ENCODE measurements around the gene EBP.
A peak's percentile ranks its signal among the peaks of the same experiment; 100 is the strongest.
"Not testable (repeated sequence)": the region's sequence is repeated elsewhere in the genome, so short reads cannot be mapped to it uniquely, and the experiment has no call there.

Gene EBP

DNA sequence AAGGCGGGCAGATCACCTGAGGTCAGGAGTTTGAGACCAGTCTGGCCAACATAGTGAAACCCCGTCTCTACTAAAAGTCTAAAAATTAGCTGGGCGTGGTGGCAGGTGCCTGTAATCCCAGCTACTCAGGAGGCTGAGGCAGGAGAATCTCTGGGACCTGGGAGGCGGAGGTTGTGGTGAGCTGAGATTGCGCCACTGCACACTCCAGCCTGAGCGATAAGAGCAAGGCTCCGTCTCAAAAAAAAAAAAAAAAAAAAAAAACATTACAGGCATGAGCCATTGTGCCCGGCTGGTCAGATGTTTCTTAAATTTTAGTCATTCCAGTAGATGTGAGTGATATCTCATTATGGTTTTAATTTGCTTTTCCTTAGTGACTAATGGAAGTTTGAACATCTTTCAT lies 4.2 kb downstream of the EBP start:
- DNase-seq (ENCODE audit: low spot score) = not testable (repeated sequence)

DNA sequence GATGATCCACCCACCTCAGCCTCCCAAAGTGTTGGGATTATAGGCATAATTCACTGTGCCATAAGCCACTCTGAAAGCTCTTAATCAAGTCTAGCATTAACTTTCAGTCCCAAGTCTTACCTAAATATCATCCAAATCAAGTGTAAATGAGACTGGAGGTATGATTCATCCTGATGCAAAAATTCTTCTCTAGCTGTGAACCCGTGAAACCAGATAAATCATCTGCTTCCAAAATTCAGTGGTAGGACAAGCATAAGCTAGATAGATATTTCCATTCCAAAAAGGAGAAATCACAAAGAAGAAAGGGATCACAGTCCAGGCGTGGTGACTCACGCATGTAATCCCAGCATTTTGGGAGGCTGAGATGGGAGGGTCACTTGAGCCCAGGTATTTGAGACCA lies 9.1 kb downstream of the EBP start:
- DNase-seq (ENCODE audit: low spot score) = peak; percentile 6

DNA sequence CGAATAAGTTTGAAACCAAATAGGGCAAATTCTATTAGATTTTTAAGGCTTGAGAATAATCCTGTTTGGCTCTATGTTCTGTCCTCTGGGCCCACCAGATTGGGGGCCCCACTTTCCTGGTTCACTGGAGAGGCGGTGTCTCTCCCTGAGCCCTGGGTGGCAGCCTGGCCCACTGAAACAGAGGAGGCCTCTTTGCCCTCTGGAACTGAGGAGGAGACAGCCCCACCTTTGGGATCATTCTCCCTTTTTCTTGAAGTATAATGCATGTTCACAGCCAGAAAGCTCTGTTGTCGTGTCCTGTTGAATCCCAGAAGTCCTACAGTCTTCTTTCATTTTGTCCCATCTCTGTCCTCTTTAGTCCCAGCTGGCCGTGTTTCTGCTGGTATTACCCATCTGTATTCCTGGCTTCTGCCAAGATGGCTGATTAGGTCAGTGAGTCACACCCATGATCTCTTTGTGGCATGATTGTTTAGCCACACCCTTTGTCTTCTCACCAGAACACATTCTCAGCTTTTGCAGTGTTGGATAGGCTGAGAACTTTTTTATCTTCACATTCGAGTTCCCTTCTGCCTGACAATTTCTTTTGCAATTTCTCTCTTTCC lies 9.9 kb downstream of the EBP start:
- DNase-seq (ENCODE audit: low spot score) = peak; percentile 52

DNA sequence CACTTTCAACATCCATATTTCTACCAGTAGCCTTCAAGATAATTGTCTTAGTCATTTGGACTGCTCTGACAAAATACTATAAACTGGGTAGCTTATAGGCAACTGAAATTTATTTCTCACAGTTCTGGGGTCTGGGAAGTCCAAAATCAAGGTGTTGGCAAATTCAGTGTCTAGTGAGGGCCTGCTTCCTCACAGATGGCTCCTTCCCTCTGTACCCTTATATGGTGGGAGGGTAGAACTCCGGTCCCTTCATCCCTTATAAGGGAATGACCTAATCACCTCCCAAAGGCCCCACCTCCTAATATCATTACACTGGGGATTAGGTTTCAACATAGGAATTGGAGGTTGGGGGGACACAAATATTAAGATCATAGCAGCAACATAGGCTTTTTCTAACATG lies 10.6 kb downstream of the EBP start:
- no peak for DNase-seq (ENCODE audit: low spot score)

DNA sequence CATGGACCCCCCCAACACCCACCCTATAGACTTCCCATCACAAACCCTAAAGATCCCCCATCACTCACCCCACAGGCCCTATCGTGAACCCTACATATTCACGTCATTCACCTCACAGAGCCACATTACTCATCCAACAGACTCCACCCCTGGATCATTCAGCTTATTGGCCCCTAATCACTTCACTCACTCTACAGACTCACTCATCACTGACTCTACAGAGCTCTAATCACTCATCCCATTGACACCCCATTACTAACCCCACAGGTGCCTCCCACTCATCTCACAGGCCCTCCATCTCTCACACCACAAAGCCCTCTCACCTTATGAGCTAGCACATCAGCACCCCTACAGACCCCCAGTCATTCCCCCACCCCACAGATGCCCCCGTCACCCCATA lies 11.6 kb downstream of the EBP start:
- DNase-seq (ENCODE audit: low spot score) = no peak

DNA sequence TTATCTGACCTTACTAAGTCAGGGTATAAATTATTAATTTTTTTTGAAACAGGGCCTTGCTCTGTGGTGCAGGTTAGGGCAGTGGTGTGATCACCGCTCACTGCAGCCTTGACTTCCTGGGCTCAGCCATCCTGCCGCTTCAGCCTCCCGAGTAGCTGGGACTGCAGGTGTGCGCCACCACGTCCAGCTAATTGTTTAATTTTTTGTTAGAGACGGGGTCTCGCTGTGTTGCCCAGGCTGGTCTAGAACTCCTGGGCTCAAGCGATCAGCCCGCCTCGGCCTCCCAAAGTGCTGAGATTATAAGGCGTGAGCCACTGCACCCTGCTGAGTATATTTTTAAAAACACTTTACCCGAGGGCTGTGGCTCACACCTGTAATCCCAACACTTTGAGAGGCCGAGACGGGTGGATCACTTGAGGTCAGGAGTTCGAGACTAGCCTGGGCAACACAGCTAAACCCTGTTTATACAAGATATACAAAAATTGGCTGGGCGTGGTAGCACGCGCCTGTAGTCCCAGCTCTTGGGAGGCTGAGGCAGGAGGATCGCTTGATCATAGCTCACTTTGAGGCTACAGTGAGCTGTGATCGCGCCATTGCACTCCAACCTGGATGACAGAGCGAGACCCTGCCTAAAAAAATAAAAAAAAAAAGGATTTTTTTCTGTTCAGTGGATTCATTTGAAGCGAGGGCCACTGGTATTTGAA lies 17.2 kb downstream of the EBP start:
- DNase-seq (ENCODE audit: low spot score) = no peak

DNA sequence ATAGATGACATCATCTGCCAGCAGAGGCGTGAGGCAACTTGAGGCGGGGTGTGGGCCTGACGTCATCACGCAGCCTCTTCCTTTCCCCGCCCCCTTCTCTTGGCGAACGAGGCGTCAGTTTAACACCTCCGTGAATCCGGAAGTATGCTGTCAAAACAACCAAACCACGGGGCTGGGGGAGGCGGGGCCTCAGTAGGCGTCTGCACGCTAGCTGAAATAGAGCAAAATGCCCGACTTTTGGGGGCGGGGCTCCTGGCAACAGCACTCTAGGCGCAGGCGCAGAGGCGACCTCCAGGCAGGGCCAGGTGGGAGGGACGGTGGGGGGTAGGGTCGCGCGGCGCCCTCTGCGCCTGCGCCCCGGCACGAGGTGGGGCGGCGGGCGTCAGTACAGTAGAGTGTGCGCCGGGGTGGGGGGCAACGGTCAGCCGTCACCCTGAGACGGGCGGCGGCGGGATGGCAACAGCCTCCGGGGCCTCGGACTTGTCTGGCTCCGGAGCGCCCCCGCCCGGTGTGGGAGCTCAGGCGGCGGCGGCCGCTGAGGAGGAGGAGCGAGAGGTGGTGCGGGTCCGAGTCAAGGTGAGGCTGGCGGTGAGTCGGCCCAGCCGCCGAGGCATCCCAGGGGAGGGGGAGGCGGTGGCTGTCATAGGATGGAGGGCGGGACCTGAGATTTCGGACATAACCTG lies 17.9 kb downstream of the EBP start, which contains the start of gene TBC1D25:
Gene TBC1D25 (plus strand): TSS at position 370 of the 683 bp plus-strand sequence. CDS start 84 bp downstream, at position 454.
- DNase-seq (ENCODE audit: low spot score) = peak; percentile 95

DNA sequence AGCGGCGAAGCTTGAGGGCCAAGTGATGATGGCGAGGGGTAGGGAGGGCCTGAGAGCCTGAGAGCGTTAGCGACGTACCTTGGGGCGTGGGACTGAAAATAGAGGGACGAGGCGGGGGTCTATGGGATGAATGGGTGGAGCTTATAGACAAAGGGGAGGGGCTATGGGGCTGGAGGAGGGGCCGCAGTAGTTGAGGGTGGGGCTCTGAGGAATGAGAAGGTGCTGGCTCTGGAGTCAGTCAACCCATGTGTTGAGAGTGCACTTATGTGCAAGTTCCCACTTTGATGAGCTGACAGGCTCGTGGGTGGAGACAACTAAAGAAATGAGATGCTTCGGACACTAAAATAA lies 18.4 kb downstream of the EBP start:
- DNase-seq (ENCODE audit: low spot score) = no peak

DNA sequence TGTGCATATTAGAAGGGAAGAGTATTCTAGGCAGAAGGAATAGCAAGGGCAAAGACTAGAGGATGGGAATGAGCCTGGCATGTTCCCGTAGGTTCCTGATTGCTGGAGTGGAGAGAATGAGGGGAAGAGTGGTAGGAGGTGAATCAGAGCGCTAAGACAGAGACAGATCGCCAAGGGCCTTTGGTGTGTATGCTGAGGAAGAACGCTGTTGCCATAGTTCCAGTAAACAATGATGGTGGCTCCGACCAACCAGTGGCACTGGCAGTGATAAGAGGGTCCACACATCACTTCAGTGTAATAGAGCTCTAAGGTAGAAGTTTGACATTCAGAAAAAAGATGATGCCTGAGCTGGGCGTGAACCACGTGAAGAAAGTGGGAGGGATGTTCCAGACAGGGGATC lies 18.9 kb downstream of the EBP start:
- DNase-seq (ENCODE audit: low spot score) = peak; percentile 35

DNA sequence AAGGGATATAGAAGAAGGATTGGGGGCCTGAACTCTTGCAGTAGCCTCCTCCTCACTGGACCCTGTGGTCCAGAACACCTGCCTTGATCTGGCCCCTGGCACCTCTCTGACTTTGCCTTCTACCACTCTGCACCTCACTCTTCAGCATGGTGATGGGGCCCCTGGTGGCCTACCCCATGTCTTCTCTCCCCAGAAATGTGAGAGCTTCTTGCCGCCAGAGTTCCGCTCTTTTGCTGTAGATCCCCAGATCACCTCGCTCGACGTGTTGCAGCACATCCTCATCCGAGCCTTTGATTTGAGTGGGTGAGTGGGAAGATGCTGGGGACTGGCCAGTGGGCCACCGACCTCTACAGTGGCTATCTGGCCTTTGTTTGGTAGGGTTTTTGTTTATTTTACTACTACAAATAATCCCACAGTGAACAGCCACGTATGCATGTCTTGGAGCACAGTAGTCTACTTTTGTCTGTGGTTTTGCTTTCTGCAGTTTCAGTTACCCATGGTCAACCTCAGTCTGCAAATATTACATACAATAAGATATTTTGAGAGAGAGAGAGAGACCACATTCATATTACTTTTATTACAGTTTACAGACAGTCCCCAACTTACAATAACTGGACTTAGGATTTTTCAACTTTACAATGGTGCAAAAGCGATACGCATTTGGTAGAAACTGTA lies 19.7 kb downstream of the EBP start:
- DNase-seq (ENCODE audit: low spot score) = no peak

DNA sequence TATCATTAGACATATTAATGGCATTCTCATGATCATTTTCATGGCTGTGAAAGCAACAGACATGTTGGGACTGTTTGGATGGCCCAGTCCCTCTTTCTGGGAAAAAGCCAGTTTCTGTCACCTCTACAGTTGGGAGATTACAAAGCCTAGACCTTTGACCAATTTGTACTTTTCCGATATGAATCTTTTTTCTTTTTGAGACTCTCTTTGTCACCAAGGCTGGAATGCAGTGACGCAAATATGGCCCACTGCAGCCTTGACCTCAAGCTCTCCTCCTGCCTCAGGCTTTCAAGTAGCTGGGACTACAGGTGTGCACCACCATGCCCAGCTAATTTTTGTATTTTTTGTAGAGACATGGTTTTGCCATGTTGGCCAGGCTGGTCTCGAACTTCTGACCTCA lies 27.3 kb downstream of the EBP start:
- DNase-seq (ENCODE audit: low spot score) = no peak

DNA sequence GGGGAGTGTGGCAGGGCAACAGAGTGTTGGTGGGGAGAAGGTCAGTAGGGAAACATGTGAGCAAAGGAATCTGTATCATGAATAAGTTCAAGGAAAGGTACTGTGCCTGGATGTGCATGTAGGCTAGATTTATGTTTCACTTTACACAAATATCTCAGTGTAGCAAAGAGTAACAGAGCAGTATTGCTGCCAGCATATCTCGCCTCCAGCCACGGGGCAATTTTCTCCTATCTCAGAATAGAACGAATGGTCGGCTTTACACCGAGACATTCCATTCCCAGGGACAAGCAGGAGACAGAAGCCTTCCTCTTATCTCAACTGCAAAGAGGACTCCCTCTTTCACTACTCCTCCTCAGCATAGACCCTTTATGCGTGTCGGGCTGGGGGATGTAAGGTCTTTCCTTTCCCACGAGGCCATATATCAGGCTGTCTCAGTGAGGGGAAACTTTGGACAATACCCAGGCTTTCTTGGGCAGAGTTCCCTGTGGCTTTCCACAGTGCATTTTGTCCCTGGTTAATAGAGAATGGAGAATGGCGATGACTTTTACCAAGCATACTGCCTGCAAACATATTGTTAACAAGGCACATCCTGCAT lies 34.2 kb downstream of the EBP start:
- DNase-seq (ENCODE audit: low spot score) = not testable (repeated sequence)

DNA sequence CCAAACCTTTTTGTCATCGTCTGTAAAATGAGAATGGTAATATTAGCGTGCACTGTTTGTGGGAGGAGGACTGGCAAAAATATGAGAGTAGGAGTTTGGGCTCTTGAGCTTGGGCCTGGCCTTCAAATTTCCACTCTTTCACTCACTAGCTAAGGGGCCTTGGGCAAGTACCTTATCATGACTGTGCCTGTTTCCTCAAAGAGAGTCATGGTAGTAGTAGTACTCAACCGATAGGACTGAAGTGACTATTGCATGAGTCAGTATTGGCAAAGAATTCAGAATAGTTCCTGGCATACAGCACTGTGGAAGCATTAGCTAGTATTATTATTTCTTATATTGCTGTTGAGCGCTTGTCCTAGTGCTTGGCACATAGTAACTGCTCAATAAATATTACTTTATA lies 36.7 kb downstream of the EBP start:
- peak; percentile 80 for DNase-seq (ENCODE audit: low spot score)

DNA sequence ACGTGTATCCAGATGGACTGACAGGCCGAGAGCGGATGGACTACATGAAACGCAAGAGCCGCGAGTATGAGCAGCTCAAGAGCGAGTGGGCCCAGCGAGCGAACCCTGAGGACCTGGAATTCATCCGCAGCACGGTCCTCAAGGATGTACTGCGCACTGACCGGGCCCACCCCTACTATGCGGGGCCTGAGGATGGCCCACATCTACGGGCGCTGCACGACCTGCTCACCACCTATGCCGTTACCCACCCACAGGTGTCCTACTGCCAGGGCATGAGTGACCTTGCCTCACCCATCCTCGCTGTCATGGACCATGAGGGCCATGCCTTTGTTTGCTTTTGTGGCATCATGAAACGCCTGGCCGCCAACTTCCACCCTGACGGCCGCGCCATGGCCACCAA lies 38.0 kb downstream of the EBP start:
- DNase-seq (ENCODE audit: low spot score) = no peak

DNA sequence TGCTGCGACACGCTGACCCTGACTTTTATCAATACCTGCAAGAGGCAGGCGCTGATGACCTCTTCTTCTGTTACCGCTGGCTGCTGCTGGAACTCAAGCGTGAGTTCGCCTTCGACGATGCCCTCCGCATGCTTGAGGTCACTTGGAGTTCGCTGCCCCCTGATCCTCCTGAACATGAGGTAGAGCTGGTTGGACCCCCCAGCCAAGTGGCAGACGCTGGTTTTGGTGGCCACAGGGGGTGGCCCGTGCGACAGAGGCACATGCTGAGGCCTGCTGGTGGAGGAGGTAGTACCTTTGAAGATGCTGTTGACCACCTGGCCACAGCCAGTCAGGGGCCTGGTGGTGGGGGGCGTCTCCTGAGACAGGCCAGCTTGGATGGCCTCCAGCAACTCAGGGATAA lies 38.4 kb downstream of the EBP start:
- DNase-seq (ENCODE audit: low spot score) = no peak

DNA sequence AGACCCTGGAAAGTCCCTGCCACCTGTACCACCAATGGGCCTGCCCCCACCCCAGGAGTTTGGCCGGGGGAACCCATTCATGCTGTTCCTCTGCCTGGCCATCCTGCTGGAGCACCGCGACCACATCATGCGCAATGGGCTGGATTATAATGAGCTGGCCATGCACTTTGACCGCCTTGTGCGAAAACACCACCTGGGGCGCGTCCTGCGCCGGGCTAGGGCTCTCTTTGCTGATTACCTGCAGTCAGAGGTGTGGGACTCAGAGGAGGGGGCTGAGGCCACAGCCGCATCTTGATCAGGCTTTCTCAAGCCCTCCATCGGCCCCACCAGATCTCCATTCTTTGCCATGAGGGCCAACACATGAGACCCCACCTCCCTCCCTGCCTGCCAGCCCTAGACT lies 39.1 kb downstream of the EBP start:
- no peak for DNase-seq (ENCODE audit: low spot score)

DNA sequence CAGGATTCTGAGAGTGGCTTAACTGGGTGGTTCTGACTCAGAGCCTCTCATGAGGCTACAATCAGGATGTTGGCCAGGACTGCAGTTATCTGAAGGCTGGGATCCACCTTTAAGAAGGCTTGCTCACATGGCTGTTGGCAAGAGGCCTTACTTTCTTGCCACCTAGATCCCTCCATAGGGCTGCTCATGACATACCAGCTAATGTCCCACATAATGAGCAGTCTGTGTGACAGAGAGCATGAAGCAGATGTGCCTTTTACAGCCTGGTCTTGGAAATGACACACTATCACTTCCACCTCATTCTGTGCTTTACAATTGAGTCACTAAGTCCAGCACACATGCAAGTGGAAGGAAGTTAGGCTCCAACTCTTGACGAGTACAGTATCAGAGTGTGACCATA lies 48.4 kb downstream of the EBP start:
- peak; percentile 73 for DNase-seq (ENCODE audit: low spot score)

DNA sequence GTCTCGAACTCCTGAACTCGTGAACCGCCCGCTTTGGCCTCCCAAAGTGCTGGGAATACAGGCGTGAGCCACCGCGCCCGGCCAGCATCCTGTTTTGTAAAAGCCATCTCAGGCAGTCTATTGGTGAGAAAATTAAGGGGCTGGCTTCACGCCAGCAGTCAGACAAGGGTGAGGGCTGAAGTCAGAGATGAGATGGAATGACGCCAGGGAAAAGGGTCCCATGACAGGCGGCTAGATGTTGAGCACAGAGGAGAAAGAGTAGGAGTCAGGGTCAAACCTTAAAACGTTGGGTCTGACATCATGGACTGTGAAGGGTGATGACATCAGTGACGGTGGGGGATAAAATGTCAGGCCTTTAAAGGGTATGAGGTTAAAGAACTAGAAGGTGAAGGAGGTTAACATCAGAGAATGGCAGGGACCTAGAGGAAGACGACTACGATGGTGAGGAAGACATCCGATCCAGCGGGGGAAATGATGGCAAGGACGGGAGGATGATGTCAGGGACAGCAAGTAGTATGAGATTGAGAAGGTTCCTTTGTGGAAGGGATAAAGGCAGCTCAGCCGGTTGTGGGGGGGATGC lies 52.2 kb downstream of the EBP start:
- DNase-seq (ENCODE audit: low spot score) = peak; percentile 25

DNA sequence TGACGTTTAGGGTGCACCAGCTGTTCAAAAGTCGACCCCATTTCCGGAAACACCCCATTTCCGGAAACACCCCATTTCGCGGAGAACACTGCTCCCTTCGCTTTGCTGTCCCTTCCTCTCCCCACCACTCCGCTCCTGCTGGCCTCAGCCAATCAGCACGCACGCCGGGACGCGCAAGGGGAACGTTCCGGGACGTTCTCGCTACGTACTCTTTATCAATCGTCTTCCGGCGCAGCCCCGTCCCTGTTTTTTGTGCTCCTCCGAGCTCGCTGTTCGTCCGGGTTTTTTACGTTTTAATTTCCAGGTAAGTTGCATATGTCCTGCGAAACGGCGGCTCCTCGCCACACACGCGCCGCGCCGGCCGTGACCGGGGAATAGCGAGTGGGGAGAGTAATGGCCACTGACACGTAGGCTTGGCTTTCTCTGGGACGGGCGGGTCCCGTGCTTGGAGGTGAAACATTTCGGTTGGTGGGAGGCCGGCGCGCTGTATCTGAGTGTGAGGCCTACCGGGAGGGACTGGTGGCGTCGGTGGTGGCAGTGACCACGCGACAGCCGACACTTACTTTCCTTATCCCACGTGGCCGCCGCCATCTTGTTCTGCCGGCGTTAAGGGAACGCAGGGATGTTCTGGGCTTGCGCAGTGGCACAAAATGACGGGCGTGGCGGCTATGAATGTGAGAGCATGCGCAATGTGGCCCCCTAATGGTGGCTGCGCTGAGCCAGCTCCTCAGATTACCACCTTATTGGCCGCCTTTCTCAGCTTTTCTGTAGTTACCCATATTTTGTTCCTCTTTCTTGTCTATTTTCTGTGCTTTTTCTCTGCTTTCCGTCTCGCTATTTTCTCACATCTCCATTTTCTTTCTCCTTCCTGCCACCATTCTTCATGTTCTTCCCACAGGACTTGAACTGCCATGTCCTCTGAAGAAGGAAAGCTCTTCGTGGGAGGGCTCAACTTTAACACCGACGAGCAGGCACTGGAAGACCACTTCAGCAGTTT lies 53.0 kb downstream of the EBP start, which contains the start of gene RBM3:
Gene RBM3 (plus strand): TSS at position 215 of the 997 bp plus-strand sequence. CDS start 697 bp downstream, at position 912.
- peak; percentile 93 for DNase-seq (ENCODE audit: low spot score)

DNA sequence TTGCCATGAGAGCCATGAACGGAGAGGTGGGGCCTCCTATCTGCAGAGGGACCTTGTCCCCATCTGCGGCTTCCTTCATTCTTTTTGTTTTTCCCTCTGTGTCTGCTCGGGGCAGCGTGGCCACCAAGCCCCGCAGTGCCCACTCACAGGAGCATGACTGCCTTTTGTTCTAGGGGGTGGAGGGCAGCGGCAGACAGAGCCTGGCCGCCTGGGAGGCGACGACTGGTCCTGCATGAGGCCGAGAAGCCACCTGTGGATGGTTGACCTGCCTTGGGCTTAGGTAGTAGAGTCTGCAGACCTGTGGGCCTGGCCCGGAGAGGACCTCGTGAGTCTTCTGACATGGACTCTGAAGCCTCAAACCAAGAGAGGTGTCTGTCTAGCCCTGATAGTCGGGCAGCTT lies 54.0 kb downstream of the EBP start:
- DNase-seq (ENCODE audit: low spot score) = no peak

DNA sequence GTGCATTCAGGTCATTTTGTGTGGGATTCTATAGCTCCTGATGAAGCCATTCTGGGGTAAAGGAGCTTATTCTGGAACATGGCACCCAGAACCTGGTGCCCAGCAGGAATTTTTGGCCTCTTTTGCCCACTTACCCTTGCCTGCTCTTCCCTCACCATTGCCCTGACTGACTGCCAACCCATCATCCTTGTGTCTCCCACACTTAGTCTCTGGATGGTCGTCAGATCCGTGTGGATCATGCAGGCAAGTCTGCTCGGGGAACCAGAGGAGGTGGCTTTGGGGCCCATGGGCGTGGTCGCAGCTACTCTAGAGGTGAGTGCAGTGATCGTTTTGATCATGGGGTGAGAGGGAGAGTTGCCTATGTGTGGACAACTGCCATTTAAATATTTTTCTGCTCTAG lies 54.5 kb downstream of the EBP start:
- no peak for DNase-seq (ENCODE audit: low spot score)

Measured in kidney tubule cell (primary cell).